GM12878 (cell line): Measurements from ENCODE around the gene ORM2. TPM values are rescaled to one million over a fixed set of nuclear protein-coding genes. Genes with fewer than 3 reads are reported as not detected.

Experiments used
- ATAC-seq: fragments of 200-7000 bp; cut with Tn5 transposase; 3 replicates; pipeline ENCODE4 v1.9.1; 2020; ENCODE audit warnings: mild to moderate bottlenecking, moderate library complexity
- BruUV-seq: library from RNA; stranded (reverse); fragments of 400-500 nt; replicated peaks from 2 replicates; lab custom pipeline; 2021; lab: Mats Ljungman, UMichigan
- CTCF ChIA-PET: fragments of 300-600 bp; sonication (Branson Sonifier 250); formaldehyde crosslinking; extraction: SDS; loops from one replicate; lab custom pipeline; 2021; ENCODE audit warnings: inconsistent platforms; lab: Yijun Ruan, JAX
- POLR2A ChIA-PET: fragments of 350-600 bp; formaldehyde crosslinking; extraction: SDS; loops from one replicate; lab custom pipeline; 2021; ENCODE audit warnings: inconsistent platforms; lab: Charles Lee
- RAD21 ChIA-PET: fragments of 300-600 bp; sonication (Branson Sonifier 250); formaldehyde crosslinking; loops from one replicate; lab custom pipeline; 2023; ENCODE audit warnings: antibody characterized with exemption; ENCODE audit not compliant: unreplicated experiment; lab: Charles Lee
- SMC1A ChIA-PET: fragments of 300-600 bp; sonication (Branson Sonifier 250); formaldehyde crosslinking; loops from one replicate; lab custom pipeline; 2023; ENCODE audit not compliant: unreplicated experiment, uncharacterized antibody; lab: Charles Lee
- DNase-seq: peaks from one replicate; pipeline ENCODE4 v3.0.0-alpha.2; 2011; ENCODE audit warnings: low read depth, low spot score
- FAIRE-seq: peaks from 3 replicates; lab custom pipeline; 2011; peaks lifted over from hg19 to GRCh38; lab: Jason Lieb, UNC
- H2AFZ ChIP-seq: 2 replicates; pipeline ENCODE4 v1.6.0; 2011; ENCODE audit warnings: low read depth, low read length, control low read depth; ENCODE audit not compliant: control insufficient read depth
- H3K27ac ChIP-seq: 2 replicates; pipeline ENCODE4 v1.5.1; 2011; ENCODE audit warnings: control low read depth; ENCODE audit not compliant: control insufficient read depth, insufficient read depth
- H3K27me3 ChIP-seq, 2 experiments: replicated peaks in 1 of 2; 2 replicates each; pipeline versions ENCODE4 v1.6.0 to v1.6.1; 2011; ENCODE audit warnings: low read length in 1 of 2; ENCODE audit not compliant: control insufficient read depth in 2 of 2, insufficient read depth in 2 of 2
- H3K36me3 ChIP-seq, 2 experiments: 2 replicates each; pipeline ENCODE4 v1.5.1; 2011; ENCODE audit warnings: low read length in 1 of 2; ENCODE audit not compliant: control insufficient read depth in 2 of 2, insufficient read depth in 2 of 2
- H3K4me1 ChIP-seq: 2 replicates; pipeline ENCODE4 v1.6.1; 2011; ENCODE audit warnings: mild to moderate bottlenecking, low read length, moderate library complexity, mixed read lengths; ENCODE audit not compliant: control insufficient read depth, insufficient read depth
- H3K4me2 ChIP-seq: 2 replicates; pipeline ENCODE4 v1.6.0; 2011; ENCODE audit warnings: control low read depth; ENCODE audit not compliant: control insufficient read depth, insufficient read depth
- H3K4me3 ChIP-seq: fragments of 200-600 bp; sonication (generic); 2 replicates; pipeline ENCODE4 v1.5.1; 2016
- H3K79me2 ChIP-seq: 2 replicates; pipeline ENCODE4 v1.6.0; 2011; ENCODE audit warnings: low read length; ENCODE audit not compliant: control insufficient read depth, insufficient read depth
- H3K9ac ChIP-seq: 2 replicates; pipeline ENCODE4 v1.8.0; 2011; ENCODE audit warnings: low read length, control low read depth, mixed read lengths; ENCODE audit not compliant: control insufficient read depth, insufficient read depth
- H3K9me3 ChIP-seq: replicated peaks from 3 replicates; pipeline ENCODE4 v1.5.1; 2011; ENCODE audit warnings: mild to moderate bottlenecking, low read length; ENCODE audit not compliant: control insufficient read depth, insufficient read depth
- H4K20me1 ChIP-seq: 2 replicates; pipeline ENCODE4 v1.6.0; 2011; ENCODE audit not compliant: control insufficient read depth, insufficient read depth
- CHD4 ChIP-seq: fragments of 200-600 bp; sonication (generic); IDR thresholded peaks from 2 replicates; pipeline ENCODE4 v1.6.1; 2016; ENCODE audit warnings: mild to moderate bottlenecking
- IKZF1 ChIP-seq: fragments of 450-650 bp; conservative IDR thresholded peaks from 2 replicates; pipeline ENCODE4 v1.6.1; 2017; ENCODE audit warnings: antibody characterized with exemption, mild to moderate bottlenecking
- IRF5 ChIP-seq: fragments of 450-650 bp; IDR thresholded peaks from 2 replicates; pipeline ENCODE4 v1.6.1; 2017; ENCODE audit warnings: borderline replicate concordance
- LARP7 ChIP-seq: fragments of 450-650 bp; IDR thresholded peaks from 2 replicates; pipeline ENCODE4 v1.6.1; 2017; ENCODE audit warnings: mild to moderate bottlenecking
- MEF2B ChIP-seq: fragments of 450-650 bp; IDR thresholded peaks from 2 replicates; pipeline ENCODE4 v1.6.1; 2018; ENCODE audit warnings: mild to moderate bottlenecking, moderate library complexity; ENCODE audit not compliant: partially characterized antibody, poor library complexity, severe bottlenecking
- NKRF ChIP-seq: fragments of 450-650 bp; conservative IDR thresholded peaks from 2 replicates; pipeline ENCODE4 v1.6.1; 2017; ENCODE audit warnings: mild to moderate bottlenecking, moderate library complexity
- NR2F1 ChIP-seq: fragments of 450-650 bp; conservative IDR thresholded peaks from 2 replicates; pipeline ENCODE4 v1.6.1; 2017; ENCODE audit warnings: mild to moderate bottlenecking
- PAX5 ChIP-seq: IDR thresholded peaks from 2 replicates; pipeline ENCODE4 v1.6.1; 2011; ENCODE audit warnings: low read depth, low read length, borderline replicate concordance
- RBBP5 ChIP-seq: fragments of 200-600 bp; sonication (generic); conservative IDR thresholded peaks from 2 replicates; pipeline ENCODE4 v1.6.1; 2016
- RFX5 ChIP-seq: IDR thresholded peaks from 2 replicates; pipeline ENCODE4 v1.6.1; 2011; ENCODE audit warnings: low read depth, low read length, improper control_type of control experiment
- SIX5 ChIP-seq: IDR thresholded peaks from 2 replicates; pipeline ENCODE4 v1.6.1; 2011; ENCODE audit warnings: mild to moderate bottlenecking, low read depth, low read length, moderate library complexity; ENCODE audit not compliant: severe bottlenecking
- USF2 ChIP-seq: IDR thresholded peaks from 2 replicates; pipeline ENCODE4 v1.6.1; 2011; ENCODE audit warnings: low read depth, low read length, improper control_type of control experiment, borderline replicate concordance
- ZBTB4 ChIP-seq: fragments of 450-650 bp; formaldehyde crosslinking; IDR thresholded peaks from 2 replicates; pipeline ENCODE4 v1.4.0; 2022; ENCODE audit warnings: mild to moderate bottlenecking, moderate library complexity
- ZNF384 ChIP-seq: IDR thresholded peaks from 2 replicates; pipeline ENCODE4 v1.6.1; 2012; ENCODE audit warnings: low read depth, mild to moderate bottlenecking, low read length, improper control_type of control experiment, borderline replicate concordance
- ZNF622 ChIP-seq: fragments of 450-650 bp; IDR thresholded peaks from 2 replicates; pipeline ENCODE4 v1.6.1; 2017; ENCODE audit warnings: mild to moderate bottlenecking, inconsistent platforms
- WGBS: methylation state at CpG from one replicate; pipeline ENCODE4 v1.1.6; 2016; ENCODE audit warnings: low lambda C conversion rate; ENCODE audit not compliant: insufficient replicate concordance, insufficient coverage; ENCODE audit errors: missing lambda C conversion rate; 5-methylcytosine and 5-hydroxymethylcytosine counted together
- in situ Hi-C: fragments of 300-500 bp; cut with MboI; formaldehyde crosslinking; loops from 9 replicates; pipeline ENCODE4 v1.14.3; 2018; ENCODE audit warnings: mixed read lengths
- intact Hi-C: fragments of 100-400 bp; cut with micrococcal nuclease; formaldehyde crosslinking; loops from one replicate; pipeline ENCODE4 v1.14.2; 2022; ENCODE audit not compliant: unreplicated experiment
- polyA plus RNA-seq, 11 experiments: library from polyadenylated mRNA; depleted of rRNA in 4 of 11; unstranded in 6 of 11; stranded (reverse) in 5 of 11; fragments of >200 nt; fragmentation: Nextera tagmentation in 4 of 11; fragmentation: Illumina TruSeq in 1 of 11; extraction: Ambion mirVana in 4 of 11; extraction: Trizol in 1 of 11; gene quantifications; 1 replicate in 1 of 11; 2 replicates in 10 of 11; pipeline versions ENCODE4 v1.2.1 to v1.2.3, GENCODE V29; 2011 to 2016; ENCODE audit warnings: inconsistent platforms in 2 of 11, missing spikeins in 2 of 11, low read depth in 1 of 11
- total RNA-seq, 4 experiments: library from RNA; depleted of rRNA in 3 of 4; stranded (reverse); fragments of >200 nt in 3 of 4; fragmentation: Illumina TruSeq in 1 of 4; extraction: Trizol in 1 of 4; gene quantifications; 2 replicates each; pipeline versions ENCODE4 v1.2.1 to v1.2.3, GENCODE V29; 2013 to 2021

The ORM2 gene
- total and polyA plus RNA-seq, 10 of the 15 experiments (the other 5 are each of a cell fraction or from before 2014, with no cell fraction given), result 0.64 TPM; not detected in 9

- no peak for DNase-seq
- in situ Hi-C loops (no loop called here), intact Hi-C loops (loop anchor here (1.0 to 2.0 kb wide), 3 partner anchors 17 to 31 kb away; no protein-coding TSS in a partner anchor)
- 3% methylated on average over 10 of the region's 10 CpGs for WGBS
- ChIA-PET POLR2A (interaction anchor here (0.6 to 13.2 kb wide), 8 partner anchors 10 to 237 kb away, joined by 3 to 312 read pairs (median 4); partner anchors contain the start of gene AKNA), RAD21 (interaction anchor here (1.0 to 12.9 kb wide), 6 partner anchors 13 to 287 kb away, joined by 3 to 251 read pairs (median 5); partner anchors contain the start of gene AKNA), SMC1A (interaction anchor here (0.8 to 13.9 kb wide), 11 partner anchors 13 to 39 kb away, joined by 3 to 327 read pairs (median 6); partner anchors contain the start of gene AKNA), CTCF (interaction anchor here (0.7 to 7.4 kb wide), 6 partner anchors 12 to 141 kb away, joined by 3 to 108 read pairs (median 4); partner anchors contain the start of gene AKNA)
- no TSS peak for BruUV-seq
- peak; percentile 91 for FAIRE-seq
- Histone ChIP-seq H3K4me3 (0 out of 2 replicates have a peak overlapping the region, but pooled peaks have one; percentile 1), H2AFZ (no peak overlapping the region), H3K4me1 (peaks cover 65% of the 10 kb centered on the region), H4K20me1 (no peaks in the 10 kb centered on the region), H3K79me2 (peaks cover 25% of the 10 kb centered on the region), H3K27me3 (no peaks in the 10 kb centered on the region), H3K36me3 (peaks cover 45 to 47% of the 10 kb centered on the region in 2 experiments), H3K9ac (no peak overlapping the region; the same call in 1 of the 2 replicates), H3K27ac (peak overlapping the region; percentile 78), H3K9me3 (no peaks in the 10 kb centered on the region), H3K4me2 (peak overlapping the region; percentile 86)
- ATAC-seq, result peak; percentile 75
- TF ChIP-seq MEF2B, result peak; percentile 53
- 0 out of 2 replicates have a peak, but pooled peaks have one; percentile 34 for TF ChIP-seq PAX5
- TF ChIP-seq RBBP5, result no peak
- peak; percentile 27; the same call in 1 of the 2 replicates for TF ChIP-seq IRF5
- no peak for TF ChIP-seq LARP7
- no peak for TF ChIP-seq ZBTB4 (CRISPR knock-in tag)
- TF ChIP-seq USF2, result no peak
- TF ChIP-seq IKZF1, result peak; percentile 53
- TF ChIP-seq NR2F1, result no peak
- no peak for TF ChIP-seq SIX5
- no peak for TF ChIP-seq CHD4
- no peak for TF ChIP-seq RFX5
- peak; percentile 41; the same call in 1 of the 2 replicates for TF ChIP-seq NKRF
- peak; percentile 72; the same call in 1 of the 2 replicates for TF ChIP-seq ZNF384
- TF ChIP-seq ZNF622, result no peak
Observed at GRCh38 chr9:114366334-114367128, 36.9 kb downstream of the ORM2 start.
